Retinal pigment epithelial cell (primary cell): ENCODE measurements around the gene SAE1.

Experiments
- DNase-seq: peaks from one replicate; pipeline ENCODE4 v3.0.0-alpha.2; 2010; ENCODE audit warnings: low read depth
- H3K4me3 ChIP-seq: 2 replicates; pipeline ENCODE4 v1.5.1; 2011; ENCODE audit warnings: mild to moderate bottlenecking, low read length, control low read depth, moderate library complexity
- CTCF ChIP-seq: conservative IDR thresholded peaks from 2 replicates; pipeline ENCODE4 v1.5.1; 2011; ENCODE audit warnings: low read depth, low read length, control low read depth, inconsistent platforms

SAE1 gene

GRCh38 chr19:47111006-47111621 is 19.5 kb upstream of the SAE1 start:
- TF ChIP-seq CTCF: no peak
- H3K4me3 ChIP-seq: peak overlapping the region; percentile 97
- DNase-seq: no peak

GRCh38 chr19:47111682-47112165 is 18.9 kb upstream of the SAE1 start:
- H3K4me3 ChIP-seq: peak overlapping the region; percentile 97
- DNase-seq: no peak

GRCh38 chr19:47112166-47112996 is 18.3 kb upstream of the SAE1 start:
- H3K4me3 ChIP-seq: peak overlapping the region; percentile 97
- no peak for DNase-seq
- TF ChIP-seq CTCF: no peak

More at GRCh38 chr19:47111682-47112165, 18.9 kb upstream of the SAE1 start:
- TF ChIP-seq CTCF: no peak

GRCh38 chr19:47112997-47113849 is 17.4 kb upstream of the SAE1 start, which contains the start of gene ZC3H4:
Gene ZC3H4, minus strand, starts transcription at chr19:47113776. Its CDS starts 1,192 bp downstream, at chr19:47112584.
- TF ChIP-seq CTCF: no peak
- peak; percentile 98 for DNase-seq
- peak within 1 kb of the TSS; percentile 97 for H3K4me3 ChIP-seq

GRCh38 chr19:47113850-47114651 is 16.6 kb upstream of the SAE1 start:
- DNase-seq: no peak
- peak overlapping the region; percentile 74 for H3K4me3 ChIP-seq
- TF ChIP-seq CTCF: no peak

- DNase-seq: no peak
- no peak for TF ChIP-seq CTCF
- no peak overlapping the region for H3K4me3 ChIP-seq
Measured at GRCh38 chr19:47120470-47121067, 10.1 kb upstream of the SAE1 start.
